Skin epidermis (tissue), 12 donors: ENCODE results near the gene PARD3B.

Source experiments
- H3K27ac ChIP-seq, 21 experiments: fragments of 200-600 bp; sonication (generic) in 11 of 21; one replicate each; pipeline ENCODE4 v1.5.0; 2020; ENCODE audit warnings: mild to moderate bottlenecking in 3 of 21, inconsistent platforms in 2 of 21, moderate library complexity in 2 of 21
- H3K4me3 ChIP-seq, 7 experiments: fragments of 200-600 bp; sonication (generic) in 2 of 7; one replicate each; pipeline ENCODE4 v1.5.0; 2020; ENCODE audit warnings: inconsistent platforms in 2 of 7, mild to moderate bottlenecking in 2 of 7, moderate library complexity in 1 of 7

Gene PARD3B

GRCh38 chr2:204971206-204971907 is 426.1 kb downstream of the PARD3B start:
- H3K4me3 ChIP-seq, result no peak overlapping the region
- peak overlapping the region in 1 of 21 experiments; percentile 3 for H3K27ac ChIP-seq

GRCh38 chr2:204972161-204972560 is 426.9 kb downstream of the PARD3B start:
- no peak overlapping the region for H3K4me3 ChIP-seq
- no peak overlapping the region for H3K27ac ChIP-seq

DNA sequence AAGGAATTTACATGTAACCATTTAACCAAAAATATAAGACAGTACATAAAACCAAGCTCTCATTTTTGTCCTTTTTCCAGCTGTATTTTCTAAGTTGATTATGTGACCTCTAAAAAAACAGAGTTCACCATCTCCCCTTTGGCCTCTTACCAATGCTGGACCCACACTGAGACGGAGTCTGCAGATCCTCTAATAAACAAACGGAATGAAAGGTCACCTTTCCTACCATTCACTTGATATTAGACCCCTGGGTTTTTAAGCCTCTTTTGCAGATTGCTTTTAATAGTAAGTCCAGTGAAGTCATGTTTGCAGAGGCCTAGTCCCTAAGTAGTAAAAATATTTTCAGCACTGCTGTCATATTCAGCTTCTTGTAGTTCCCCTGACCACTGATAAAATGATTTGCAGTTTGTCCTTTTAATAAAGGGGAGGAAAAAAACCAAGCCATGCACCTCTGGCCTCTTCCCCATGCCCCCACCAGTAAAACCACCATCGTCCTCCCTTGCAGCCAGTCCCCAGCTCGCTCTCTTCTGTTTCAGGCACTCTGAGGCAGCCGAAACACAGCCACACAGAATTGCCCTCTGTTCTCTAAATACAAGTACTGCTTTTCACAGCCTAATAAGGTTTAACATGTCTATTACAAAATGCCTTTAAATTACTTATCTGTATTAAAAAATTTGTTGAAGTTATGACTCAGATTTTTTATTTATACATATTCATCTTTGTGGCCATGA is 427.5 kb downstream of the PARD3B start:
- no peak overlapping the region for H3K27ac ChIP-seq
- H3K4me3 ChIP-seq, result no peak overlapping the region

DNA sequence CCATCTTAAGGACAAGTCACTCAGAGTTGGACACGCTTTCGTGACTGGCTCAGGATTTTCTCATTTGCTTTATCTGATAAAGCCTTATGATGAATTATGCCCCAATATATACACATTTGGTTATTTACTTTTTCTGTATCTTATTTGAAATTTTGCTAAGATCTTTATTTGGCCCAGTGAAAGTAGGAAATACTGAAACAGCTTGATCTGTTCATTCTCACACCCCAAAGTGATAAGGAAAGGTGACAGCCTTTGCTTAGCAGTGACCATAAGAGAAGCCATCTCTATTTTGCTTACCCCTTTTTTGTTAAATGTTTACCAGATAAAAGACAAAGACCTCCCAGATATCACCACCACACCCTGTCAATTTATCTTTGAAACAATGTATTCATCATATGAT is 428.3 kb downstream of the PARD3B start:
- Histone ChIP-seq H3K4me3 (no peak overlapping the region), H3K27ac (no peak overlapping the region)

DNA sequence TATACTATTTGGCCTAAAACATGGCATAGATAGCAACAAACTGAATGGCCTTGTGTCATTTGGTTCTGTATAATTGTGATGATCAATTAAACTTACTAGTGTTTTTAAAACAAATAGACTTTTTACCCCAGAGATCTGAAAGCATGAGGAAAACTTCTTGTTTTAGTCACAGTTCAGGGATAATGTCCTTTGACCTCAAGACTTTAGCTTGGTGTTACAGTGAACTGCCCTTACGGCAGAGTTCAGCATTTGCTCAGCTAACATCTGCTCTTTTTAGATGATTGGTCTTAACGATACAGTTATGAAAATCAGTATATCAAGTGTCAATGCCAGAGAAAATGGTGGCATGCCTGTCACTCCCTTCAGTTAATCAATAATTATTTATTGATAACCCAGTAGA is 429.2 kb downstream of the PARD3B start:
- H3K27ac ChIP-seq, result no peak overlapping the region
- no peak overlapping the region for H3K4me3 ChIP-seq

DNA sequence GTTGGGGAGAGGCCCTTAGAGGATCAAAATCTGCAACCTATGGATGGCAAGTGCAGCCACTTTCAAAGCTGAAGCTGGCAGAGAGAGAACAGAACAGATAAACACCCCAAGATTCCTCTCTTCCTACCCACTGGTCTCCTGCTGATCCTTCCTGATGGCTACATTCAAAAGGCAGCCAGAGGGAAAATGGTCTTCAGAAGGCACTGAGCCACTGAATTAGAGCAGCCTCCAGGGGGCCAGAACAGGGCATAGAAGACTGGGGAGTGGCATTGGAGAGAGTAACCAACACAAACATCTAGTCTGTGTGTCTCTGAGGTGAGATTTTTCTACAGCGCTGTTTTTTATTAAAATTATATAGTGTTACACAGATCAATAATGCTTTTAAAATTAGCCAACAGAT is 432.6 kb downstream of the PARD3B start:
- no peak overlapping the region for H3K4me3 ChIP-seq
- no peak overlapping the region for H3K27ac ChIP-seq

DNA sequence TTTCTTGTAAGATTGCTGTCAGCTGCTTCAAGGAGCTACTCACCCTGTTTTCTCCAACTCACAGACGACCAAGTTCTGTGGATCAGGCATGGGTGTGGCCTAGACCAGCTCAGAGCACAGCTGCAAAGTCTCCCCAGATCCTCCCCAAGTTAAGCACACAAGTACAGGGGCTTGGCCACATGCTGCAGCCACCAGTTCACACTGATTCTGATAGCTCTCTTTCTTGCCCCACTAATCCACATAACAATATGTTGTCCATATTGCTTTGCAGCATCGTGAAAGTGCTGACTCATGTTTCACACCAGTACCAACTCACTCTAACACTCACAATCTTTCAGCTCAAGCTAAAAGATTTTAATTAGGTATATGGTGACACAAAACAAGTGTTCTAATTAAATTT is 437.0 kb downstream of the PARD3B start:
- no peak overlapping the region for H3K27ac ChIP-seq

GRCh38 chr2:204984518-204984917 is 439.2 kb downstream of the PARD3B start:
- Histone ChIP-seq H3K4me3 (no peak overlapping the region), H3K27ac (no peak overlapping the region)

More for the DNA sequence above, 437.0 kb downstream of the PARD3B start:
- H3K4me3 ChIP-seq, result no peak overlapping the region

- H3K27ac ChIP-seq, result no peak overlapping the region
- no peak overlapping the region for H3K4me3 ChIP-seq
Observed at GRCh38 chr2:204986641-204987040, 441.4 kb downstream of the PARD3B start.

- Histone ChIP-seq H3K27ac (no peak overlapping the region), H3K4me3 (no peak overlapping the region)
Observed at GRCh38 chr2:204988836-204989235, 443.6 kb downstream of the PARD3B start.

GRCh38 chr2:204989877-204990276 is 444.6 kb downstream of the PARD3B start:
- Histone ChIP-seq H3K4me3 (no peak overlapping the region), H3K27ac (no peak overlapping the region)

- no peak overlapping the region for H3K4me3 ChIP-seq
- no peak overlapping the region for H3K27ac ChIP-seq
Observed at GRCh38 chr2:205001300-205001966, 456.2 kb downstream of the PARD3B start.

GRCh38 chr2:205002390-205002789 is 457.1 kb downstream of the PARD3B start:
- H3K27ac ChIP-seq, result no peak overlapping the region
- no peak overlapping the region for H3K4me3 ChIP-seq

DNA sequence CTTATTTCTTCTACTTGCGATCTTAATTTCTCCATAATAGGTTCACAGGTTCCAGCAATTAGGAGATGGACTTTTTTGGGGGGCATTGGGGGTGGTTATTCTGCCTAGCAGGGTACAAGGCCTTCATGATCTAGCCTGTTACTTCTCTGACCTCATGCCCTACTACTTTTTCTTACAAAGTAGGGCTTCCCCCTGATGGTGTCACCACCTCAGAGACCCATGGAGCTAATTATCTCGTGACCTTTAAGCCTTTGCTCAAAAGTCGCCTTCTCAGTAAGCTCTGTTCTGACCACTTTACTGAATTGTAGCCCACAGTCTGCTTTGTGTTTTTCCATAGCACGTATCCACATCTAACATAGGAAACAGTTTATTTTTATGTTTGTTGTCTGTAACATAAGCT is 458.0 kb downstream of the PARD3B start:
- H3K4me3 ChIP-seq, result no peak overlapping the region

GRCh38 chr2:205010196-205010595 is 464.9 kb downstream of the PARD3B start:
- Histone ChIP-seq H3K27ac (no peak overlapping the region), H3K4me3 (no peak overlapping the region)

More for the DNA sequence above, 458.0 kb downstream of the PARD3B start:
- H3K27ac ChIP-seq, result no peak overlapping the region

GRCh38 chr2:205011031-205011430 is 465.8 kb downstream of the PARD3B start:
- no peak overlapping the region for H3K4me3 ChIP-seq
- no peak overlapping the region for H3K27ac ChIP-seq

- no peak overlapping the region for H3K4me3 ChIP-seq
- H3K27ac ChIP-seq, result no peak overlapping the region
Observed at GRCh38 chr2:205012961-205013360, 467.7 kb downstream of the PARD3B start.

GRCh38 chr2:205013586-205013985 is 468.3 kb downstream of the PARD3B start:
- no peak overlapping the region for H3K27ac ChIP-seq

GRCh38 chr2:205014201-205014600 is 468.9 kb downstream of the PARD3B start:
- no peak overlapping the region for H3K27ac ChIP-seq
- H3K4me3 ChIP-seq, result no peak overlapping the region

More at GRCh38 chr2:205013586-205013985, 468.3 kb downstream of the PARD3B start:
- H3K4me3 ChIP-seq, result no peak overlapping the region

GRCh38 chr2:205017381-205017780 is 472.1 kb downstream of the PARD3B start:
- H3K27ac ChIP-seq, result no peak overlapping the region
- H3K4me3 ChIP-seq, result no peak overlapping the region

- no peak overlapping the region for H3K4me3 ChIP-seq
- H3K27ac ChIP-seq, result no peak overlapping the region
Observed at GRCh38 chr2:205017912-205018311, 472.6 kb downstream of the PARD3B start.
